B cell (primary cell): ENCODE results near the gene NUP214. TPM values are rescaled to one million over a fixed set of nuclear protein-coding genes. Genes with fewer than 3 reads are reported as not detected.

Experiments used
- ATAC-seq: fragments of 200-7000 bp; cut with Tn5 transposase; one replicate; pipeline ENCODE4 v1.10.0; 2021; ENCODE audit warnings: low read depth, mild to moderate bottlenecking, moderate number of reproducible peaks, moderate library complexity
- CTCF ChIA-PET: fragments of 350-600 bp; sonication (Branson Sonifier 250); formaldehyde crosslinking; loops from one replicate; lab custom pipeline; 2021; ENCODE audit warnings: antibody characterized with exemption, inconsistent platforms; lab: Charles Lee
- POLR2A ChIA-PET: fragments of 350-600 bp; sonication (Branson Sonifier 250); formaldehyde crosslinking; loops from one replicate; lab custom pipeline; 2021; ENCODE audit warnings: antibody characterized with exemption; lab: Charles Lee
- DNase-seq: peaks from one replicate; pipeline ENCODE4 v3.0.0; 2013
- H2AFZ ChIP-seq: 2 replicates; pipeline ENCODE4 v1.6.1; 2012; ENCODE audit warnings: mild to moderate bottlenecking, low read depth, low read length; ENCODE audit not compliant: insufficient read depth, poor library complexity, severe bottlenecking
- H3K27ac ChIP-seq, 2 donors: 1 replicate in 1 of 2; 2 replicates in 1 of 2; pipeline ENCODE4 v1.5.1; 2012 to 2013; ENCODE audit warnings: low read length in 2 of 2, mild to moderate bottlenecking in 2 of 2, moderate library complexity in 1 of 2
- H3K27me3 ChIP-seq, 4 experiments: fragments of 200-600 bp in 1 of 4; sonication (generic) in 1 of 4; replicated peaks in 1 of 4; 1 replicate in 2 of 4; 2 replicates in 2 of 4; pipeline versions ENCODE4 v1.6.1 to v1.7.0; 2013 to 2016; ENCODE audit warnings: low read length in 3 of 4, mild to moderate bottlenecking in 2 of 4, mixed read lengths in 1 of 4, moderate library complexity in 1 of 4; ENCODE audit not compliant: insufficient read depth in 4 of 4, control insufficient read depth in 3 of 4; ENCODE audit errors: control extremely low read depth in 1 of 4
- H3K36me3 ChIP-seq, 2 experiments: replicated peaks in 1 of 2; 1 replicate in 1 of 2; 2 replicates in 1 of 2; pipeline versions ENCODE4 v1.6.1 to v1.7.1; 2013; ENCODE audit warnings: low read length in 1 of 2; ENCODE audit not compliant: insufficient read depth in 2 of 2, control insufficient read depth in 1 of 2; ENCODE audit errors: control extremely low read depth in 1 of 2, extremely low read depth in 1 of 2
- H3K4me1 ChIP-seq, 2 donors: fragments of 200-600 bp in 1 of 2; sonication (generic) in 1 of 2; 1 replicate in 1 of 2; 2 replicates in 1 of 2; pipeline versions ENCODE4 v1.5.1 to v1.6.1; 2013 to 2017; ENCODE audit warnings: low read length in 2 of 2; ENCODE audit not compliant: control insufficient read depth in 2 of 2, insufficient read depth in 2 of 2
- H3K4me2 ChIP-seq: replicated peaks from 2 replicates; pipeline ENCODE3; 2012; ENCODE audit warnings: mild to moderate bottlenecking, low read depth, low read length; ENCODE audit not compliant: poor library complexity, severe bottlenecking
- H3K4me3 ChIP-seq, 5 experiments: fragments of 200-600 bp in 1 of 5; sonication (generic) in 1 of 5; 1 replicate in 3 of 5; 2 replicates in 2 of 5; pipeline versions ENCODE4 v1.5.1 to v1.7.0; 2011 to 2016; ENCODE audit warnings: low read length in 4 of 5, mild to moderate bottlenecking in 4 of 5, low read depth in 2 of 5, control low read depth in 1 of 5, moderate library complexity in 1 of 5; ENCODE audit not compliant: insufficient read depth in 1 of 5; ENCODE audit errors: control extremely low read depth in 1 of 5, extremely low read depth in 1 of 5
- H3K79me2 ChIP-seq: fragments of 200-600 bp; sonication (generic); one replicate; pipeline ENCODE4 v1.6.0; 2016; ENCODE audit warnings: low read length; ENCODE audit not compliant: control insufficient read depth, insufficient read depth
- H3K9ac ChIP-seq: fragments of 200-600 bp; sonication (generic); 2 replicates; pipeline ENCODE4 v1.6.1; 2017; ENCODE audit warnings: mild to moderate bottlenecking, low read length, moderate library complexity
- H3K9me3 ChIP-seq, 3 donors: one replicate each; pipeline versions ENCODE4 v1.6.1 to v1.7.1; 2013; ENCODE audit warnings: low read length in 2 of 3; ENCODE audit not compliant: control insufficient read depth in 2 of 3, insufficient read depth in 1 of 3; ENCODE audit errors: control extremely low read depth in 1 of 3
- H4K20me1 ChIP-seq: 2 replicates; pipeline ENCODE4 v1.6.0; 2012; ENCODE audit warnings: mild to moderate bottlenecking, low read length; ENCODE audit not compliant: insufficient read depth, control insufficient read depth, poor library complexity, severe bottlenecking
- H3K27ac Mint-ChIP-seq: one replicate; pipeline ENCODE4 v1.8.0; 2021; ENCODE audit warnings: mixed read lengths
- H3K27me3 Mint-ChIP-seq: one replicate; pipeline ENCODE4 v1.8.0; 2021; ENCODE audit warnings: mixed read lengths
- H3K4me1 Mint-ChIP-seq: one replicate; pipeline ENCODE4 v1.8.0; 2021; ENCODE audit warnings: mixed read lengths
- H3K4me3 Mint-ChIP-seq: one replicate; pipeline ENCODE4 v1.8.0; 2021; ENCODE audit warnings: mixed read lengths
- H3K9me3 Mint-ChIP-seq: one replicate; pipeline ENCODE4 v1.8.0; 2022; ENCODE audit warnings: mixed read lengths; ENCODE audit not compliant: insufficient read depth
- EZH2 ChIP-seq: IDR thresholded peaks from 2 replicates; pipeline ENCODE4 v1.6.1; 2012; ENCODE audit warnings: borderline replicate concordance, low read depth, mild to moderate bottlenecking, moderate library complexity, low read length; ENCODE audit not compliant: insufficient read depth, poor library complexity, severe bottlenecking
- WGBS: methylation state at CpG from one replicate; pipeline ENCODE4 v1.1.5; 2013; ENCODE audit warnings: missing lambda C conversion rate; ENCODE audit not compliant: insufficient coverage; 5-methylcytosine and 5-hydroxymethylcytosine counted together
- intact Hi-C: fragments of 100-400 bp; cut with micrococcal nuclease; formaldehyde crosslinking; loops from one replicate; pipeline ENCODE4 v1.10.0; 2022
- polyA plus RNA-seq: library from polyadenylated mRNA; depleted of rRNA; stranded (reverse); fragments of >200 nt; gene quantifications from 2 replicates; pipeline ENCODE4 v1.2.3, GENCODE V29; 2012
- total RNA-seq, 2 donors: library from RNA; stranded (reverse); fragments of 120-200 nt in 1 of 2; gene quantifications; 1 replicate in 1 of 2; 2 replicates in 1 of 2; pipeline versions ENCODE4 v1.2.3 to v1.2.4, GENCODE V29; 2013 to 2022
- TF ChIP-seq, protein P1 (sequence below): fragments of 200-600 bp; IDR thresholded peaks from one replicate; pipeline ENCODE4 v1.8.0; 2022; ENCODE audit warnings: antibody characterized with exemption, mild to moderate bottlenecking

NUP214 gene
- total and polyA plus RNA-seq, 2 donors (not counting 1 experiment from before 2014, with no cell fraction given) = 19.0 to 94.6 TPM

DNA sequence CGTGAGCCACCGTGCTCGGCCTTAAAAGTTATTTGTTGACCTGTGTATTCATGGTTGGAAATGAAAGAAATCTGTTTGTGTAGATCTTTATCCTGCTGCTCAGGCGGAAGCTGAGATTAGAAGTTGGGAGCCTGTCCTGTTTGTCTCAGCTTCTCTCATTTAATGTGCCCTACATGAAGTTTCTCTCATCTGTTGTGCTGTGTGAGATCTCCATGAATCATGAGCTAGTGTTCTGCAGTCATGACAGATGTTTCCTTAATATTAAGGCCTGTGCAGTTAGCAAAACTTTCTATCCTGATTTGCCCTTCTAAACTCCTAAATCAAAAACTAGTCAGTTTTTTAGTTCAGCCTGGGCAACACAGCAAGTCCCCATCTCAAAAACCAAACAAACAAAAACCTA, 91.4 kb downstream of the NUP214 start:
- peaks cover 4% of the 10 kb centered on the region for H3K9me3 Mint-ChIP-seq
- TF ChIP-seq, protein P1, sequence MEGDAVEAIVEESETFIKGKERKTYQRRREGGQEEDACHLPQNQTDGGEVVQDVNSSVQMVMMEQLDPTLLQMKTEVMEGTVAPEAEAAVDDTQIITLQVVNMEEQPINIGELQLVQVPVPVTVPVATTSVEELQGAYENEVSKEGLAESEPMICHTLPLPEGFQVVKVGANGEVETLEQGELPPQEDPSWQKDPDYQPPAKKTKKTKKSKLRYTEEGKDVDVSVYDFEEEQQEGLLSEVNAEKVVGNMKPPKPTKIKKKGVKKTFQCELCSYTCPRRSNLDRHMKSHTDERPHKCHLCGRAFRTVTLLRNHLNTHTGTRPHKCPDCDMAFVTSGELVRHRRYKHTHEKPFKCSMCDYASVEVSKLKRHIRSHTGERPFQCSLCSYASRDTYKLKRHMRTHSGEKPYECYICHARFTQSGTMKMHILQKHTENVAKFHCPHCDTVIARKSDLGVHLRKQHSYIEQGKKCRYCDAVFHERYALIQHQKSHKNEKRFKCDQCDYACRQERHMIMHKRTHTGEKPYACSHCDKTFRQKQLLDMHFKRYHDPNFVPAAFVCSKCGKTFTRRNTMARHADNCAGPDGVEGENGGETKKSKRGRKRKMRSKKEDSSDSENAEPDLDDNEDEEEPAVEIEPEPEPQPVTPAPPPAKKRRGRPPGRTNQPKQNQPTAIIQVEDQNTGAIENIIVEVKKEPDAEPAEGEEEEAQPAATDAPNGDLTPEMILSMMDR = no peak
- no peak for TF ChIP-seq EZH2
- no peaks in the 10 kb centered on the region for H3K4me1 Mint-ChIP-seq
- DNase-seq (no peak), ATAC-seq (no peak)
- 100% methylated on average over 1 of the region's 4 CpGs for WGBS
- Histone ChIP-seq H3K79me2 (no peaks in the 10 kb centered on the region), H3K27me3 (no peaks in the 10 kb centered on the region), H3K27ac (no peak overlapping the region), H3K4me3 (no peak overlapping the region), H3K9me3 (peaks cover 0 to 9% (median 4%) of the 10 kb centered on the region in 3 donors), H4K20me1 (no peaks in the 10 kb centered on the region), H2AFZ (no peak overlapping the region), H3K4me1 (no peaks in the 10 kb centered on the region), H3K36me3 (peaks cover 0 to 17% of the 10 kb centered on the region in 2 experiments), H3K4me2 (no peak overlapping the region), H3K9ac (no peak overlapping the region)
- ChIA-PET CTCF (interaction anchor here (1.1 to 1.7 kb wide), 2 partner anchors 30 to 119 kb away, joined by 3 to 4 read pairs; no protein-coding TSS in a partner anchor), POLR2A (interaction anchor here (0.9 kb wide), 1 partner anchor 40 kb away, joined by 3 read pairs; no protein-coding TSS in a partner anchor)
- no peaks in the 10 kb centered on the region for H3K27me3 Mint-ChIP-seq
- intact Hi-C loops = no loop called here
- no peak overlapping the region for H3K4me3 Mint-ChIP-seq
- no peak overlapping the region for H3K27ac Mint-ChIP-seq

DNA sequence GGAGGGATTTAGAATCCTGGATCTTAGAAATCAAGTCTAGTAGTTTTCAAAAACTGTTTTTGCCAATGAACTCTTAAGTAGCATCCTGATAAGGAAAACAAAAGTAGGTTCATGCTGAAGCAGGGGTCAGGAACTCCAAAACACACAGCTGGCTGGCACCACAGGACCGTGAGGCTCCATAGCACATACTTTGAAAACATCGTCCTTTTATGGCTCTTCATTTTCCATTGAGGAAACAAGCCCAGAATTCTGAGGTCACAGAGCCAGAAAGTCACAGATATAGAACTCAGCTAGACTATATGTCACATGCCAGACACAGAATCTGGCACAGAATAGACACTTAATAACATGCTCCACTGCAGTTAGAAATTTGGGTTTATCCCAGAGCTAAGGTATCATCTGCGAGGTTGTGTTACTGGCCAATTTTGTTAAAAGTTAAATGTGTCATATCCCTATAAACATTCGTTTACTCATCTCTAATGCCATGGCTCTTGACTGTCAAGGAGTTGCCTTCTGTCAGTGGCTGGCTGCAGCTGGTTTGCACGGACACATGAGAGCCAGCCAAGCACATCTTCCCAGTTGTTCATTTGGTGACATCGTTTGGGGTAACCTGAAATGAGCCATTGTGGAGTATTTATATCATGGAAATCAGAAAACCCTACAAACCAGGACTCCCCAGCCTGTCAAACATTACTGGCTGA, 92.1 kb downstream of the NUP214 start:
- ATAC-seq = no peak
- Histone ChIP-seq H3K27me3 (no peaks in the 10 kb centered on the region), H3K4me2 (no peak overlapping the region), H3K9ac (no peak overlapping the region), H3K9me3 (peaks cover 0 to 3% (median 0%) of the 10 kb centered on the region in 3 donors), H3K27ac (no peak overlapping the region), H3K36me3 (peaks cover 0 to 17% of the 10 kb centered on the region in 2 experiments), H3K79me2 (no peaks in the 10 kb centered on the region), H4K20me1 (no peaks in the 10 kb centered on the region), H2AFZ (no peak overlapping the region), H3K4me3 (no peak overlapping the region), H3K4me1 (no peaks in the 10 kb centered on the region)
- POLR2A ChIA-PET = interaction anchor here (0.9 kb wide), 1 partner anchor 39 kb away, joined by 3 read pairs; no protein-coding TSS in a partner anchor
- TF ChIP-seq EZH2 = no peak
- TF ChIP-seq, protein P1 = no peak
- intact Hi-C loops = no loop called here
- DNase-seq = no peak
- H3K9me3 Mint-ChIP-seq = no peaks in the 10 kb centered on the region
- H3K4me1 Mint-ChIP-seq = no peaks in the 10 kb centered on the region
- H3K27ac Mint-ChIP-seq = no peak overlapping the region
- no peaks in the 10 kb centered on the region for H3K27me3 Mint-ChIP-seq
- CTCF ChIA-PET = interaction anchor here (1.1 to 1.7 kb wide), 2 partner anchors 30 to 119 kb away, joined by 3 to 4 read pairs; no protein-coding TSS in a partner anchor
- WGBS = 97% methylated on average over 3 of the region's 6 CpGs
- no peak overlapping the region for H3K4me3 Mint-ChIP-seq
